Ishikawa (cell line): Measurements from ENCODE around the gene LYRM1.

ENCODE experiments used
- CEBPB ChIP-seq: IDR thresholded peaks from 2 replicates; pipeline ENCODE4 v1.6.1; 2012
- CREB1 ChIP-seq: IDR thresholded peaks from 2 replicates; pipeline ENCODE4 v1.6.1; 2012; ENCODE audit warnings: low read depth
- EGR1 ChIP-seq: IDR thresholded peaks from 2 replicates; pipeline ENCODE4 v1.6.1; 2012
- EP300 ChIP-seq: IDR thresholded peaks from 2 replicates; pipeline ENCODE4 v1.6.1; 2012; ENCODE audit warnings: borderline replicate concordance
- FOXM1 ChIP-seq: IDR thresholded peaks from 2 replicates; pipeline ENCODE4 v1.6.1; 2012; ENCODE audit warnings: low read depth, borderline replicate concordance
- MAX ChIP-seq: IDR thresholded peaks from 2 replicates; pipeline ENCODE4 v1.6.1; 2012
- NFIC ChIP-seq: IDR thresholded peaks from 2 replicates; pipeline ENCODE4 v1.6.1; 2012
- RAD21 ChIP-seq: IDR thresholded peaks from 2 replicates; pipeline ENCODE4 v1.6.1; 2012; ENCODE audit warnings: low read depth
- REST ChIP-seq: IDR thresholded peaks from 2 replicates; pipeline ENCODE4 v1.6.1; 2012; ENCODE audit warnings: low read depth, mild to moderate bottlenecking
- TAF1 ChIP-seq: IDR thresholded peaks from 2 replicates; pipeline ENCODE4 v1.6.1; 2012; ENCODE audit warnings: low read depth, mild to moderate bottlenecking
- TCF12 ChIP-seq: IDR thresholded peaks from 2 replicates; pipeline ENCODE4 v1.6.1; 2012; ENCODE audit warnings: low read depth
- TEAD4 ChIP-seq: IDR thresholded peaks from 2 replicates; pipeline ENCODE4 v1.6.1; 2012
- USF1 ChIP-seq: IDR thresholded peaks from 2 replicates; pipeline ENCODE4 v1.6.1; 2012
- YY1 ChIP-seq: IDR thresholded peaks from 2 replicates; pipeline ENCODE4 v1.6.1; 2012; ENCODE audit warnings: low read depth
- ZBTB7A ChIP-seq: IDR thresholded peaks from 2 replicates; pipeline ENCODE4 v1.6.1; 2012; ENCODE audit warnings: low read depth

Gene LYRM1

GRCh38 chr16:20883554-20884239 is 16.9 kb upstream of the LYRM1 start:
- TF ChIP-seq MAX: no peak
- no peak for TF ChIP-seq TAF1
- no peak for TF ChIP-seq REST
- no peak for TF ChIP-seq RAD21
- no peak for TF ChIP-seq ZBTB7A
- TF ChIP-seq EGR1: no peak
- no peak for TF ChIP-seq CREB1
- no peak for TF ChIP-seq USF1
- TF ChIP-seq EP300: no peak
- TF ChIP-seq FOXM1: no peak
- TF ChIP-seq TEAD4: no peak
- TF ChIP-seq NFIC: no peak
- no peak for TF ChIP-seq CEBPB
- TF ChIP-seq YY1: no peak
- no peak for TF ChIP-seq TCF12

GRCh38 chr16:20884240-20884556 is 16.4 kb upstream of the LYRM1 start:
- TF ChIP-seq EP300 (no peak), RAD21 (no peak), YY1 (no peak), REST (no peak), ZBTB7A (no peak), TEAD4 (no peak), FOXM1 (no peak), CEBPB (no peak)

- no peak for TF ChIP-seq RAD21
- TF ChIP-seq ZBTB7A: no peak
- TF ChIP-seq FOXM1: no peak
- no peak for TF ChIP-seq MAX
- TF ChIP-seq EGR1: no peak
- no peak for TF ChIP-seq TAF1
- TF ChIP-seq YY1: no peak
- no peak for TF ChIP-seq TCF12
- no peak for TF ChIP-seq REST
- no peak for TF ChIP-seq USF1
Observed at GRCh38 chr16:20886320-20886719, 14.3 kb upstream of the LYRM1 start.

GRCh38 chr16:20887207-20887606 is 13.4 kb upstream of the LYRM1 start:
- no peak for TF ChIP-seq CREB1
- no peak for TF ChIP-seq USF1
- TF ChIP-seq TAF1: no peak
- TF ChIP-seq NFIC: no peak
- TF ChIP-seq EGR1: no peak
- no peak for TF ChIP-seq REST
